HepG2 (cell line): ENCODE data around the gene MTA2. TPM values are rescaled to one million over a fixed set of nuclear protein-coding genes. Genes with fewer than 3 reads are reported as not detected.

Source experiments
- ASH2L ChIP-seq: fragments of 300-600, 200-600 bp; sonication (generic); IDR thresholded peaks from 2 replicates; pipeline ENCODE4 v1.7.0; 2017; ENCODE audit warnings: low read depth, mild to moderate bottlenecking, moderate library complexity, mixed read lengths, low read length; ENCODE audit not compliant: insufficient read length
- CCDC6 ChIP-seq: sonication (generic); formaldehyde crosslinking; IDR thresholded peaks from 2 replicates; pipeline ENCODE4 v1.8.1; 2022; ENCODE audit warnings: mild to moderate bottlenecking, missing genetic modification reagents, moderate library complexity
- DR1 ChIP-seq: sonication (generic); formaldehyde crosslinking; IDR thresholded peaks from 2 replicates; pipeline ENCODE4 v1.8.0; 2021; ENCODE audit warnings: mild to moderate bottlenecking, missing genetic modification reagents, inconsistent platforms
- PAF1 ChIP-seq: IDR thresholded peaks from 2 replicates; pipeline ENCODE4 v1.6.1; 2016; ENCODE audit warnings: missing genetic modification reagents, missing compliant biosample characterization
- PHF20 ChIP-seq: sonication (generic); formaldehyde crosslinking; IDR thresholded peaks from 2 replicates; pipeline ENCODE4 v1.5.0; 2020; ENCODE audit warnings: mild to moderate bottlenecking, missing genetic modification reagents
- STAT5B ChIP-seq: sonication (generic); formaldehyde crosslinking; IDR thresholded peaks from 2 replicates; pipeline ENCODE4 v1.4.0; 2020; ENCODE audit warnings: missing genetic modification reagents
- ZBTB3 ChIP-seq: sonication (generic); formaldehyde crosslinking; IDR thresholded peaks from 2 replicates; pipeline ENCODE4 v1.4.0; 2020; ENCODE audit warnings: low read depth, mild to moderate bottlenecking, moderate library complexity, missing genetic modification reagents, borderline replicate concordance
- ZFP41 ChIP-seq: sonication (generic); formaldehyde crosslinking; IDR thresholded peaks from 2 replicates; pipeline ENCODE4 v1.4.0; 2020; ENCODE audit warnings: mild to moderate bottlenecking, missing genetic modification reagents, borderline replicate concordance
- ZFP82 ChIP-seq: sonication (generic); formaldehyde crosslinking; IDR thresholded peaks from 2 replicates; pipeline ENCODE4 v1.5.1; 2020; ENCODE audit warnings: mild to moderate bottlenecking, missing genetic modification reagents, borderline replicate concordance
- ZMYM3 ChIP-seq: sonication (generic); formaldehyde crosslinking; IDR thresholded peaks from 2 replicates; pipeline ENCODE4 v1.5.1; 2020; ENCODE audit warnings: mild to moderate bottlenecking, missing genetic modification reagents
- ZNF124 ChIP-seq: sonication (generic); formaldehyde crosslinking; IDR thresholded peaks from 2 replicates; pipeline ENCODE4 v1.4.0; 2020; ENCODE audit warnings: missing genetic modification reagents
- ZNF234 ChIP-seq: sonication (generic); formaldehyde crosslinking; conservative IDR thresholded peaks from 2 replicates; pipeline ENCODE4 v1.5.1; 2020; ENCODE audit warnings: mild to moderate bottlenecking, missing genetic modification reagents
- ZNF34 ChIP-seq: sonication (generic); formaldehyde crosslinking; IDR thresholded peaks from 2 replicates; pipeline ENCODE4 v1.4.0; 2020; ENCODE audit warnings: mild to moderate bottlenecking, missing genetic modification reagents, borderline replicate concordance
- ZNF549 ChIP-seq: sonication (generic); formaldehyde crosslinking; IDR thresholded peaks from 2 replicates; pipeline ENCODE4 v1.5.0; 2020; ENCODE audit warnings: missing genetic modification reagents
- ZNF563 ChIP-seq: sonication (generic); formaldehyde crosslinking; IDR thresholded peaks from 2 replicates; pipeline ENCODE4 v1.8.0; 2022; ENCODE audit warnings: mild to moderate bottlenecking, moderate library complexity, missing genetic modification reagents
- polyA plus RNA-seq, 8 experiments: library from polyadenylated mRNA; depleted of rRNA in 3 of 8; stranded (reverse) in 7 of 8; unstranded in 1 of 8; fragments of >200 nt; fragmentation: Illumina TruSeq in 4 of 8; extraction: Trizol in 4 of 8; gene quantifications; 2 replicates each; pipeline versions ENCODE4 v1.2.1 to v1.2.3, GENCODE V29; 2011 to 2016; ENCODE audit warnings: low read depth in 4 of 8, missing spikeins in 1 of 8, mixed read lengths in 1 of 8; ENCODE audit not compliant: insufficient read depth in 1 of 8
- total RNA-seq, 5 experiments: library from RNA; depleted of rRNA; stranded (reverse); fragments of >200 nt; fragmentation: Illumina TruSeq; extraction: Trizol; gene quantifications; 2 replicates each; pipeline ENCODE4 v1.2.3, GENCODE V29; 2016; ENCODE audit warnings: low read depth in 1 of 5
- TF ChIP-seq, protein P1 (sequence below): sonication (generic); formaldehyde crosslinking; IDR thresholded peaks from 2 replicates; pipeline ENCODE4 v1.5.0; 2020; ENCODE audit warnings: missing genetic modification reagents
- TF ChIP-seq, protein P2 (sequence below), 2 experiments: IDR thresholded peaks; 2 replicates each; pipeline ENCODE4 v1.6.1; 2011 to 2012; ENCODE audit warnings: low read length in 2 of 2, borderline replicate concordance in 1 of 2, low read depth in 1 of 2, mild to moderate bottlenecking in 1 of 2, moderate library complexity in 1 of 2
- TF ChIP-seq, protein P3 (sequence below): conservative IDR thresholded peaks from 2 replicates; pipeline ENCODE4 v1.6.1; 2018; ENCODE audit warnings: missing genetic modification reagents
- TF ChIP-seq, protein P4 (sequence below): IDR thresholded peaks from 2 replicates; pipeline ENCODE4 v1.6.1; 2018; ENCODE audit warnings: missing genetic modification reagents
- TF ChIP-seq, protein P5 (sequence below): sonication (generic); formaldehyde crosslinking; IDR thresholded peaks from 2 replicates; pipeline ENCODE4 v1.8.1; 2023; ENCODE audit warnings: mild to moderate bottlenecking, inconsistent platforms, moderate library complexity, missing genetic modification reagents, borderline replicate concordance

MTA2 gene
- total and polyA plus RNA-seq, 2 of the 13 experiments (the other 11 are each of a cell fraction or from before 2014, with no cell fraction given): 14.0 to 70.0 TPM

DNA sequence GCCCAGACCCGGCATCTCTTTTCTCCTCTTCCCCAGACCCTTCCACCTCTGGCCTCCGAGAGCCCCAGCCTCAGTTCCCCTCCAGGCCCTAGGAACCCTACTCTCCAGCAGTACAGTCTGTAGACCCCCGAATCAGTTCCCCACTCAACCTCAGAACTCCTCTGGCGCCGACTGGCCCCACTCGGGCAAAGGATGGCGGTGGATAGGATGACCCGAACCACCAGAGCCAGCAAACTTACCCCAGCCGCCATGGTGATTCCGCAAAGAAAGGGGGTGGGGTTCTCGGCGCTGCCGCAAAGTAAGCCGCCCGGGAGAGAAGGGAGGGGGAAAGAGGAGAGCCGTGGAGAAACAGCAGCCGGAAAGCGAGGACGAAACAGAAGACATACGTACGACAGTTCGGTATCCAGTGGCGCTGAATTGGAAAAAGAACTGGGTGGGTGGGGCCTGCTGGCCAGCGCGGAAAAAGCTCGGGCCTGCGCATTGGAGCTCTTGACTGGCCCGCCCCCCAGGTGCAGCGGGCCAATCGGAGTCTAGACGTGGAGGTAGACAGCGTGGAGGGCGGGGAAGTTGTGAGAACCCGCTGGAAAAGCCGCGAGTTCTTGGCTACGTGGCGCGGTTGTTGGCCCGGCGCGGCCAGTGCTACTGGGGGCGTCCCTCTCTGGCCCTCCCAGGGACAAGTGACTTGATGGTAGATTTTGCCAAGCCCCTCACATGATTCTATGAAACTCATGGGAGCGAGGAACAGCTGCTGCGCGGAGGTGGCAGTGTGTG, 27.9 kb downstream of the MTA2 start, which contains the start of gene EEF1G (continued):
- 0 out of 2 replicates have a peak, but pooled peaks have one; percentile 61 for TF ChIP-seq ZNF234 (CRISPR knock-in tag)
- TF ChIP-seq ASH2L: peak; percentile 95
- TF ChIP-seq ZNF34: no peak; the same call in 1 of the 2 replicates
- no peak for TF ChIP-seq ZFP82 (CRISPR knock-in tag)
- 0 out of 2 replicates have a peak, but pooled peaks have one; percentile 52 for TF ChIP-seq ZNF549
- TF ChIP-seq, protein P1, sequence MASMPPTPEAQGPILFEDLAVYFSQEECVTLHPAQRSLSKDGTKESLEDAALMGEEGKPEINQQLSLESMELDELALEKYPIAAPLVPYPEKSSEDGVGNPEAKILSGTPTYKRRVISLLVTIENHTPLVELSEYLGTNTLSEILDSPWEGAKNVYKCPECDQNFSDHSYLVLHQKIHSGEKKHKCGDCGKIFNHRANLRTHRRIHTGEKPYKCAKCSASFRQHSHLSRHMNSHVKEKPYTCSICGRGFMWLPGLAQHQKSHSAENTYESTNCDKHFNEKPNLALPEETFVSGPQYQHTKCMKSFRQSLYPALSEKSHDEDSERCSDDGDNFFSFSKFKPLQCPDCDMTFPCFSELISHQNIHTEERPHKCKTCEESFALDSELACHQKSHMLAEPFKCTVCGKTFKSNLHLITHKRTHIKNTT (CRISPR knock-in tag): no peak
- TF ChIP-seq ZMYM3 (CRISPR knock-in tag): no peak
- TF ChIP-seq, protein P2, sequence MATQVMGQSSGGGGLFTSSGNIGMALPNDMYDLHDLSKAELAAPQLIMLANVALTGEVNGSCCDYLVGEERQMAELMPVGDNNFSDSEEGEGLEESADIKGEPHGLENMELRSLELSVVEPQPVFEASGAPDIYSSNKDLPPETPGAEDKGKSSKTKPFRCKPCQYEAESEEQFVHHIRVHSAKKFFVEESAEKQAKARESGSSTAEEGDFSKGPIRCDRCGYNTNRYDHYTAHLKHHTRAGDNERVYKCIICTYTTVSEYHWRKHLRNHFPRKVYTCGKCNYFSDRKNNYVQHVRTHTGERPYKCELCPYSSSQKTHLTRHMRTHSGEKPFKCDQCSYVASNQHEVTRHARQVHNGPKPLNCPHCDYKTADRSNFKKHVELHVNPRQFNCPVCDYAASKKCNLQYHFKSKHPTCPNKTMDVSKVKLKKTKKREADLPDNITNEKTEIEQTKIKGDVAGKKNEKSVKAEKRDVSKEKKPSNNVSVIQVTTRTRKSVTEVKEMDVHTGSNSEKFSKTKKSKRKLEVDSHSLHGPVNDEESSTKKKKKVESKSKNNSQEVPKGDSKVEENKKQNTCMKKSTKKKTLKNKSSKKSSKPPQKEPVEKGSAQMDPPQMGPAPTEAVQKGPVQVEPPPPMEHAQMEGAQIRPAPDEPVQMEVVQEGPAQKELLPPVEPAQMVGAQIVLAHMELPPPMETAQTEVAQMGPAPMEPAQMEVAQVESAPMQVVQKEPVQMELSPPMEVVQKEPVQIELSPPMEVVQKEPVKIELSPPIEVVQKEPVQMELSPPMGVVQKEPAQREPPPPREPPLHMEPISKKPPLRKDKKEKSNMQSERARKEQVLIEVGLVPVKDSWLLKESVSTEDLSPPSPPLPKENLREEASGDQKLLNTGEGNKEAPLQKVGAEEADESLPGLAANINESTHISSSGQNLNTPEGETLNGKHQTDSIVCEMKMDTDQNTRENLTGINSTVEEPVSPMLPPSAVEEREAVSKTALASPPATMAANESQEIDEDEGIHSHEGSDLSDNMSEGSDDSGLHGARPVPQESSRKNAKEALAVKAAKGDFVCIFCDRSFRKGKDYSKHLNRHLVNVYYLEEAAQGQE (IDR thresholded peaks at IDR 0.05; ENCODE audit: borderline replicate concordance in 1 of 2, low read depth in 1 of 2, low read length in 2 of 2): peak in 1 of 2 experiments; percentile 80; a peak in 1 of 4 replicates
- peak; percentile 64; the same call in 1 of the 2 replicates for TF ChIP-seq ZNF124 (CRISPR knock-in tag)
- no peak for TF ChIP-seq STAT5B (CRISPR knock-in tag)
- TF ChIP-seq ZBTB3 (CRISPR knock-in tag): no peak
- TF ChIP-seq, protein P3, sequence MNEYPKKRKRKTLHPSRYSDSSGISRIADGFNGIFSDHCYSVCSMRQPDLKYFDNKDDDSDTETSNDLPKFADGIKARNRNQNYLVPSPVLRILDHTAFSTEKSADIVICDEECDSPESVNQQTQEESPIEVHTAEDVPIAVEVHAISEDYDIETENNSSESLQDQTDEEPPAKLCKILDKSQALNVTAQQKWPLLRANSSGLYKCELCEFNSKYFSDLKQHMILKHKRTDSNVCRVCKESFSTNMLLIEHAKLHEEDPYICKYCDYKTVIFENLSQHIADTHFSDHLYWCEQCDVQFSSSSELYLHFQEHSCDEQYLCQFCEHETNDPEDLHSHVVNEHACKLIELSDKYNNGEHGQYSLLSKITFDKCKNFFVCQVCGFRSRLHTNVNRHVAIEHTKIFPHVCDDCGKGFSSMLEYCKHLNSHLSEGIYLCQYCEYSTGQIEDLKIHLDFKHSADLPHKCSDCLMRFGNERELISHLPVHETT (CRISPR knock-in tag): 0 out of 2 replicates have a peak, but pooled peaks have one; percentile 31
- TF ChIP-seq, protein P4, sequence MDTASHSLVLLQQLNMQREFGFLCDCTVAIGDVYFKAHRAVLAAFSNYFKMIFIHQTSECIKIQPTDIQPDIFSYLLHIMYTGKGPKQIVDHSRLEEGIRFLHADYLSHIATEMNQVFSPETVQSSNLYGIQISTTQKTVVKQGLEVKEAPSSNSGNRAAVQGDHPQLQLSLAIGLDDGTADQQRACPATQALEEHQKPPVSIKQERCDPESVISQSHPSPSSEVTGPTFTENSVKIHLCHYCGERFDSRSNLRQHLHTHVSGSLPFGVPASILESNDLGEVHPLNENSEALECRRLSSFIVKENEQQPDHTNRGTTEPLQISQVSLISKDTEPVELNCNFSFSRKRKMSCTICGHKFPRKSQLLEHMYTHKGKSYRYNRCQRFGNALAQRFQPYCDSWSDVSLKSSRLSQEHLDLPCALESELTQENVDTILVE: peak; percentile 42; the same call in 1 of the 2 replicates
- TF ChIP-seq ZFP41: no peak
- TF ChIP-seq, protein P5, sequence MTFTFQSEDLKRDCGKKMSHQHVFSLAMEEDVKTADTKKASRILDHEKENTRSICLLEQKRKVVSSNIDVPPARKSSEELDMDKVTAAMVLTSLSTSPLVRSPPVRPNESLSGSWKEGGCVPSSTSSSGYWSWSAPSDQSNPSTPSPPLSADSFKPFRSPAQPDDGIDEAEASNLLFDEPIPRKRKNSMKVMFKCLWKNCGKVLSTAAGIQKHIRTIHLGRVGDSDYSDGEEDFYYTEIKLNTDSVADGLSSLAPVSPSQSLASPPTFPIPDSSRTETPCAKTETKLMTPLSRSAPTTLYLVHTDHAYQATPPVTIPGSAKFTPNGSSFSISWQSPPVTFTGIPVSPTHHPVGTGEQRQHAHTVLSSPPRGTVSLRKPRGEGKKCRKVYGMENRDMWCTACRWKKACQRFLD (CRISPR knock-in tag): no peak; the same call in 1 of the 2 replicates
- TF ChIP-seq PHF20 (CRISPR knock-in tag): peak; percentile 59; the same call in 1 of the 2 replicates
- peak; percentile 69 for TF ChIP-seq DR1 (CRISPR knock-in tag)
- no peak for TF ChIP-seq ZNF563
- TF ChIP-seq PAF1 (CRISPR knock-in tag): 0 out of 2 replicates have a peak, but pooled peaks have one; percentile 36
- no peak for TF ChIP-seq CCDC6 (CRISPR knock-in tag)
